HUES64 (cell line): ENCODE data around the gene CHST8.
"Not testable (repeated sequence)": the region's sequence is repeated elsewhere in the genome, so short reads cannot be mapped to it uniquely, and the experiment has no call there.

Source experiments
- H3K27ac ChIP-seq: 2 replicates; pipeline ENCODE4 v1.7.0; 2013; ENCODE audit warnings: low read depth, low read length, inconsistent platforms
- H3K27me3 ChIP-seq: 2 replicates; pipeline ENCODE4 v1.6.1; 2013; ENCODE audit warnings: mild to moderate bottlenecking, low read length; ENCODE audit not compliant: insufficient read depth
- H3K36me3 ChIP-seq: 2 replicates; pipeline ENCODE4 v1.6.1; 2013; ENCODE audit warnings: mild to moderate bottlenecking, low read length; ENCODE audit not compliant: insufficient read depth
- H3K4me1 ChIP-seq: 2 replicates; pipeline ENCODE4 v1.6.1; 2013; ENCODE audit warnings: mild to moderate bottlenecking, low read length, moderate library complexity; ENCODE audit not compliant: insufficient read depth
- H3K4me3 ChIP-seq: 2 replicates; pipeline ENCODE4 v1.5.1; 2013; ENCODE audit warnings: mild to moderate bottlenecking, low read length, moderate library complexity
- H3K9ac ChIP-seq: 2 replicates; pipeline ENCODE4 v1.6.1; 2013; ENCODE audit warnings: mild to moderate bottlenecking, low read depth, low read length
- H3K9me3 ChIP-seq: 2 replicates; pipeline ENCODE4 v1.6.1; 2013; ENCODE audit warnings: low read depth, low read length; ENCODE audit not compliant: insufficient read depth
- WGBS: fragments of 150-250, 120-280 bp; methylation state at CpG from one replicate; pipeline ENCODE4 v1.1.7; 2013; ENCODE audit warnings: missing lambda C conversion rate; 5-methylcytosine and 5-hydroxymethylcytosine counted together

The CHST8 gene

DNA sequence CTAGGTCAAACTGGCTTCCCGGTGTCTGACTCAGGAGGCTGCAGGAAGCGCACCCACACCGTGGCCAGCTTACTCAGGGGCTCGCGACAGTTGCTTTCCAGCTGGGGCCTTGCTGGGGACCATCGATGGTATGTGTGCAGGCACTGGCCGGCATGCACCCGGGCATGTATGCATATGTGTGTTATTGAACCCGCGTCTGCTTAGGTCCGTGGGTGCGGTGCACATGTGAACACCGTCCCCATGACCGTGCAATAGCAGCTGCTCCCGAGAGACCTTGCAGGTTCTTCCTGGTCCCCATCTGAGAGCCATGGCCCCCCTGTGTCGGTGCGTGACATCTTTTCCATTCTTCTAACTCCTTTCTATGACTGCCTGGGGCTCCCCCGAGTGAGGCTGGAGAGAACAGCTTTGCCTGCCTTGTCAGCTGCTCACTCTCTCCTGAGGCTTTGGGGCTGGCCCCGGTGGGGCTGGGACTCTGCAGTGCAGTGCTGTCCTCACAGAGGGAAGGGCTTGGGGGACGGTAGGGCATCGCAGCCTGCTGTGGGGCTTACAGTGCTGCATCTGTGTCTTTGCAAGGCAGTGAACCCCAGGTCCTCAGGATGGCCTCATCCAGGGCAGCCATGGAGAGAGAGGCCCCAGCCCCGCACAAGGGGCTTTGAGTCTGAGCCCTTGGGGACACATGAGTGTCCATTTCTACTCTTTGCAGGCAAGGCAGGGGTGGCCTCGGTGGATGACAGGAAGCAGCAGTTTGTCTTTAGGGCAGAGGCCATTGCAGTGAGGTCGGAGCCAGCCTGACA lies 65.1 kb downstream of the CHST8 start:
- no peaks in the 10 kb centered on the region for H3K9me3 ChIP-seq
- no peak overlapping the region for H3K9ac ChIP-seq
- 0 out of 2 replicates have a peak, but pooled peaks cover 6% of the 10 kb centered on the region for H3K27me3 ChIP-seq
- no peak overlapping the region for H3K27ac ChIP-seq
- 90% methylated on average over 24 of the region's 24 CpGs for WGBS
- H3K4me1 ChIP-seq, result 0 out of 2 replicates have a peak, but pooled peaks cover 3% of the 10 kb centered on the region
- H3K36me3 ChIP-seq, result no peaks in the 10 kb centered on the region
- H3K4me3 ChIP-seq, result no peak overlapping the region

DNA sequence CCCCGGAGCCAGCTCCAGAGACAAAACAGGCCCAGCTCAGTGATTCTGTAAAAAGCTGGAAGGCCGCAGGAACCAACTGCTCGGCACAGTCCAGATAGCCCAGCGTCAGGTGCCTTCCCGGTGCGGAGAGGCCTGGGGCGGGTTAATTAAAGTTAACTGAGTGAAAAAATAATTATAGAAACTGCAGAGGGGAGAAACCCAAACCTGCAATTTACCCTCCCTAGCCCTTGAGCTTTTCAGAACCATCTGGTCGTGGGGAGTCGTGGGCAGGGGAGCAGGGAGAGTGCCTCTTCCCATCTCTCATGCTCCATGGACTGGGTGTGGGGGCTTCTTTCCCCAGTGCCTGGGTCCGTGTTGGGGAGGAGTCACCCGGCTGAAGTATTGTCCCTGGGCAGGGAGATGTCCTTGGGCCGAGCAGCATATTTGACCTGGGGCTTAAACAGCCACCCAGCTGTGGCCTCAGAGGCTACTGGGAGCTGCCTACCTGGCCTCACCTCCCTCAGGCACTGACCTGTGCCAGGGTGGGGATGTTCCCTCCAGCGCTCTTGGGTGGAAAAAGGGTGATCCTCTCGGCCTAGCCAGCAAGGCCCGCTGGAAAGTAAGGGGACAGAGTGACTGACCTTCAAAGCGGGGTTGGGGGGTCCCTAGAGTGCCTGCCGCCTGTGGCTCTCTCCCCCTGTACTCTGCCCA lies 65.9 kb downstream of the CHST8 start:
- 91% methylated on average over 16 of the region's 17 CpGs for WGBS
- 0 out of 2 replicates have a peak, but pooled peaks cover 6% of the 10 kb centered on the region for H3K27me3 ChIP-seq
- 0 out of 2 replicates have a peak, but pooled peaks cover 3% of the 10 kb centered on the region for H3K4me1 ChIP-seq
- H3K4me3 ChIP-seq, result no peak overlapping the region
- H3K9me3 ChIP-seq, result no peaks in the 10 kb centered on the region
- H3K36me3 ChIP-seq, result no peaks in the 10 kb centered on the region
- no peak overlapping the region for H3K9ac ChIP-seq
- H3K27ac ChIP-seq, result no peak overlapping the region

DNA sequence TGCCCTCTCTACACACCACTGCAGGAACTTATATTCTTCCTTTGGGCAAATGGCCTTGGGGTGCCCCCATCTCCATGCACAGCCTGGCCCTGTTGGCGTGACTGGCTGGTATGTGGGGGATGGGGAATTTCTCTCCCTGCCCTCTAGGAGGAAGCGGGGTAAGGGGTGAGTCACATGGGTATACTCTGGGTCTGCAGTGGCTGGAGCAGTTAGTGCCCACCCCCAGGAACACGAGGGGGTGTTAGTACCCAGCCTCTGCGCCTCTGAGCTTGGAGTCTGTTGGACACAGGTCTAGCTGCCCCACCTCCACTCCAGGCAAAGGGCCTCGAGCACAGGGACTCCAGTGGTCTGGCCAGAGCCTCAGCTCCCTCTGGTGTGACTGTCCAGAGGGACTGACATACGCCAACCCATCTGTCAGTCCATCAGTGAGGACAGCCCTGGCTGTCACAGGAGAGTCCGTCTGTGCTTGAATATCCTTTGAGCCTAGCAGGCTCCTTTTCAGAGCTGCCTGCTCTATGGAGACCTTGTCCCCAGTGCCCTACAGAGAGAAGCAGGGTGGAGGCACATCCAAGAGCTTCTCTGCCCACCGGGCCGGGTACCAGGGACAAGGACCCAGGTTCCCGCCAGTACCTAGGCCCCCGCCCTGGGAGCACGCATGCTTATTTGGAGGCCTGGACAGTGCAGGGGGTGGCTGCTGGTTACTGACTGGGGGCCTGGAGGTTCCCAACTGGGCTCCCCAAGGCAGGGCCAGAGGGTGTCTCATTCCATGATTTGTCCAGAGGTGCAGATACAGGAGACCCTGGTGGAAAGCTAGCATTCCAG lies 66.6 kb downstream of the CHST8 start:
- H3K4me3 ChIP-seq, result no peak overlapping the region
- 90% methylated on average over 12 of the region's 12 CpGs for WGBS
- H3K4me1 ChIP-seq, result 0 out of 2 replicates have a peak, but pooled peaks cover 3% of the 10 kb centered on the region

DNA sequence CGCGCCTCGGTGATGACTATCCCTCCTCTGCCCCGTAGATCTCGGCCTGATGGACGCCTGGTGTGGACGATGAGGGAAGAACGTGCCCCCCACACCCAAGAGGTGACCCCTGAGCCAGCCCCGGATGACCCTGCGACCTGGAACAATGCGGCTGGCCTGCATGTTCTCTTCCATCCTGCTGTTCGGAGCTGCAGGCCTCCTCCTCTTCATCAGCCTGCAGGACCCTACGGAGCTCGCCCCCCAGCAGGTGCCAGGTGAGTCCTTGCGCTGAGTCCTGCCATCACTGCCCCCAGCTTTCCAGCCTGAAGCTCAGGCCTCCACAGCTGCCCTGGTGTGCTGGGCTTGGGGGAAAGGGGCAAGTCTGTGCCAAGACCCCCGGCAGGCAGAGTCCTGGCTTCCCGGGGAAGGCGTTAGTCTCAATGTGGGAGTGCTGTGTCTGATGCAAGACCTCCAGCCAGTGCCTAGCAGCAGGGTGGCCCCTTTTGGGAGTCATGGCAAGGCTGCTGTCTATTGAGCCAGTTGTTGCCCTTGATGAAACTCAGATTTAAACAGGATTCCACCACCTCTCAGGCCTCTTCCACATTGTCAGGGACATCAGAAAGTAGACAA lies 67.5 kb downstream of the CHST8 start:
- Histone ChIP-seq H3K27me3 (0 out of 2 replicates have a peak, but pooled peaks cover 6% of the 10 kb centered on the region), H3K4me3 (no peak overlapping the region), H3K36me3 (no peaks in the 10 kb centered on the region), H3K9ac (no peak overlapping the region), H3K9me3 (no peaks in the 10 kb centered on the region), H3K27ac (no peak overlapping the region), H3K4me1 (0 out of 2 replicates have a peak, but pooled peaks cover 3% of the 10 kb centered on the region)
- 96% methylated on average over 18 of the region's 18 CpGs for WGBS

More for the DNA sequence above, 66.6 kb downstream of the CHST8 start:
- no peaks in the 10 kb centered on the region for H3K9me3 ChIP-seq
- H3K9ac ChIP-seq, result no peak overlapping the region
- no peaks in the 10 kb centered on the region for H3K36me3 ChIP-seq
- no peak overlapping the region for H3K27ac ChIP-seq
- 0 out of 2 replicates have a peak, but pooled peaks cover 6% of the 10 kb centered on the region for H3K27me3 ChIP-seq

DNA sequence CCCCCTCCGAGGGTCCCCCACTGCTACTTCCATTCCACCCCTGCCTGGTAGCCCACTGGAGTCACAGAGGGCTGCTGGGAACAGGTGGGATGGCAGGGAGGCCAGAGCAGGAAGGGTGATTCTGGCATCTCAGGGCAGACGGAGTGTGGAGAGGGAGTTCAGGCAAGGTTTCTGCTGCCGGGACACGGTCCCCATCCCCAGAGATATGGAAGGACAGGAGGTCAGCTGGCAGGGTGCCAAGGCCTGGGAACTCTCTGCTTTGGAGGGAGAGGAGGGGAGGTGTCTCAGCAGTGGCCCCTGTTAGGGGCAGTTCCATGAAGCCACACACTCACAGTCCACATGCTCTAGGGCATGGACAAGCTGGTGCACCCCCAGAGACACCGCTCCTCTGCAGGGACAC lies 68.1 kb downstream of the CHST8 start:
- Histone ChIP-seq H3K27ac (no peak overlapping the region), H3K36me3 (no peaks in the 10 kb centered on the region), H3K4me1 (0 out of 2 replicates have a peak, but pooled peaks cover 2% of the 10 kb centered on the region), H3K9me3 (no peaks in the 10 kb centered on the region), H3K9ac (no peak overlapping the region), H3K27me3 (0 out of 2 replicates have a peak, but pooled peaks cover 5% of the 10 kb centered on the region), H3K4me3 (no peak overlapping the region)
- WGBS, result 94% methylated on average over 5 of the region's 5 CpGs

DNA sequence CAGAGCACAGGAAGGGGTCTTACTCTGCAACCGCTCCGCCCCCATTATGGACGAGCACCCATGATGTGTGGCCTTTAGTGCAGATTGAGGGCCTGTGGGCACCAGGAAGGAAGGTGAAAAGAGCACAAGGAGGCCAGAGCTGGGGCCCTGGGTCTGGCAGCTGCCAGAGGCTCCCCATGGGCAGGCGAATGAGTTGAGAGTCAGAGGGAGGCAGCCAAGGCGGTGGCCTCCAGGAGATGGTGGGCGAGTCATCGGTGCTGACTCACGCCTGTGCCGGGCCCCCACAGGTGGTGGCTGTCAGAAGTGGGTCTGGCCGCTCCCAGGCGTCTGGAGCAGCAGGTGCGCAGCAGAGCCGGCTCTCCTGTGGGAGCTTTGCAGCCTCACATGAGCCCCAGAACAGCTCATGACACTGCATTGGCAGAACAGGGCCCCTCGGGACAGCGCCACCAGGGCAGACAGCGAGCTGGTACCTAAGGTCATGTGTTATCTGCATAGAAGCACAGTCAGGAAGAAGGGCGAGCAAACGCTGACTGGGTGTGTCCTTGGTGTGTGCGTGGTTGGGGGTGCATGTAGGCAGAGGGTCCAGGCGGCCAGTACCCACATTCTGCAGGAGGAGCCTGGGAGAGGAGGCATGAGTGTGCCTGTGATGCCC lies 68.8 kb downstream of the CHST8 start:
- Histone ChIP-seq H3K27ac (no peak overlapping the region), H3K4me3 (no peak overlapping the region), H3K4me1 (no peaks in the 10 kb centered on the region), H3K36me3 (no peaks in the 10 kb centered on the region), H3K9me3 (no peaks in the 10 kb centered on the region), H3K9ac (no peak overlapping the region), H3K27me3 (no peaks in the 10 kb centered on the region)
- 85% methylated on average over 20 of the region's 20 CpGs for WGBS

DNA sequence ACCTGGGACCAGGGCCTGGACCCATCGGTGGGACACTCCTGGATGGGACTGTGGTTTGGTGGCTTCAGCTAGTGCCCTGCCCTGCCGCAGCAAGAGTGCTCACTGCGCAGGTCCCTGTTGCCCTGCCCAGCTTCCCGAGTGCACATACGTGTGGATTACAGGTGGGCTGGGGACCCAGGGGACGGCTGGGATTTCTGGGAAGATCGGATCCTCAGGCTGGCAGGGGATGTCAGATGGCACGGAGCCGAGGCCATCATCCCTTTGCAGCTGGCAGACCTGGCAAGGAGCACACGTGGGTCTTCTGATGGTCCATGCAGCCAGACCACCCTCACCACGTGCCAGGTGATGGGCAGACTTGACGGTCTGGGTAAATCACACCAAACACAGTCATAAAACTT lies 69.3 kb downstream of the CHST8 start:
- H3K9ac ChIP-seq, result no peak overlapping the region
- WGBS, result 93% methylated on average over 12 of the region's 12 CpGs
- no peaks in the 10 kb centered on the region for H3K4me1 ChIP-seq

DNA sequence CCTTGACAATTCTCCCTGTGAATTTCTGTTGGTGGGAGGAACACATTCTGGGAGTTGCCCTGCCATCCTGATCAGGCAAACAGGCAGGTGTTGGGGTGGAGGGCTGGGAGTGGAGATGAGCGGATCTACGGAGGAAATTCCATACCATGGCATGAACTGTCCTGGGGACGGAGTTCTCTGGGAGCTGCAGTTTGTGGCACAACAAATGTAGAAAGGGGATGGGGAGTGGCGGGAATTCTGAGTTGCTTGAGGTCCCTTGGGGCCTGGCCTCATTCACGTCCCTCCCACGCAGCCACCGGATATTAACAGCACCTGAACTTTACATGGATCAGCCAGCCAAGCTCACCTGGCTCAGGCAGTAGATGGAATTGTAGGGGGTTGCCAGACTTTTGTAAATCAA lies 70.0 kb downstream of the CHST8 start:
- Histone ChIP-seq H3K36me3 (no peaks in the 10 kb centered on the region), H3K27me3 (no peaks in the 10 kb centered on the region), H3K9me3 (no peaks in the 10 kb centered on the region), H3K27ac (no peak overlapping the region), H3K9ac (no peak overlapping the region), H3K4me3 (no peak overlapping the region), H3K4me1 (no peaks in the 10 kb centered on the region)
- whole genome bisulfite sequencing, result 92% methylated on average over 7 of the region's 7 CpGs

More for the DNA sequence above, 69.3 kb downstream of the CHST8 start:
- Histone ChIP-seq H3K4me3 (no peak overlapping the region), H3K27me3 (no peaks in the 10 kb centered on the region), H3K27ac (no peak overlapping the region), H3K9me3 (no peaks in the 10 kb centered on the region), H3K36me3 (no peaks in the 10 kb centered on the region)

DNA sequence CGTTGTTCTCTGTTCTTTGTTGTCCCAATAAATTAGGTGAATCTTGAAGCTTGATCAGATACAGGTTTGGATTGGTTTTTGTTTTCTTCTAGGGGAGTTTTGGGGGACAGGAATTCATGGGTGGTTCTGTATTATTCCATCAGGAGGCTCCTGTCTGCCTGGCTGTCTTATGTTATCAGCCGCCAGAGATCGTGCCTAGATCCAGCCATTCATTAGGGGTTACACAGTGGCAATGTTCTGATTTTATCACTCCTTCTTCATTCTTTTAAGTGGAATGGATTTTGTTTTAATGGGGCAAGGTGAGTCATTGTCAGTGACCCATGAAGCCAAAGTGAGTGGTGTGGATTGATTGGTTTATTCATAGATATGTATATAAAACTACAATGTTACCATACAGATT lies 71.9 kb downstream of the CHST8 start:
- WGBS, result 96% methylated on average over 3 of the region's 3 CpGs
- Histone ChIP-seq H3K27me3 (no peaks in the 10 kb centered on the region), H3K9ac (no peak overlapping the region), H3K4me1 (no peaks in the 10 kb centered on the region), H3K9me3 (no peaks in the 10 kb centered on the region), H3K4me3 (no peak overlapping the region), H3K36me3 (no peaks in the 10 kb centered on the region), H3K27ac (no peak overlapping the region)

DNA sequence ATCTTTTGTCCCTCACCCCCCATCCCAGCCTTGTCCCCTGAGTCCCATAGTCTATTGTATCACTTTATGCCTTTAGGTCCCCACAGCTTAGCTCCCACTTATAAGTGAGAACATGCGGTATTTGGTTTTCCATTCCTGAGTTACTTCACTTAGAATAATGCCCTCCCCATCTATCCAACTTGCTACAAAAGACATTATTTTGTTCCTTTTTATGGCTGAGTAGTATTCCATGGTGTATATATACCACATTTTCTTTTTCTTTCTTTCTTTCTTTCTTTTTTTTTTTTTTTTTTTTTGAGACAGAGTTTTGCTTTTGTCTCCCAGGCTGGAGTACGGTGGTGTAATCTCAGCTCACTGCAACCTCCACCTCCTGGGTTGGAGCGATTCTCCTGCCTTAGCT lies 73.8 kb downstream of the CHST8 start:
- H3K9me3 ChIP-seq, H3K36me3 ChIP-seq, H3K27me3 ChIP-seq: not testable (repeated sequence)

More for the DNA sequence above, 73.8 kb downstream of the CHST8 start:
- not testable (repeated sequence) for H3K27ac ChIP-seq, H3K4me1 ChIP-seq, H3K9ac ChIP-seq, H3K4me3 ChIP-seq
- WGBS, result 87% methylated on average over 3 of the region's 3 CpGs
